SK-N-SH treated with all-trans-retinoic acid at 6 μM for 48 hours (cell line): ENCODE data around the gene OLFM1.

ENCODE experiments used
- ATAC-seq: fragments of 200-7000 bp; cut with Tn5 transposase; 3 replicates; pipeline ENCODE4 v1.9.1; 2020; ENCODE audit warnings: mild to moderate bottlenecking, moderate library complexity
- ARNTL ChIP-seq: fragments of 450-650 bp; formaldehyde crosslinking; IDR thresholded peaks from 2 replicates; pipeline ENCODE4 v1.5.0; 2020; ENCODE audit warnings: low read depth, mild to moderate bottlenecking, moderate library complexity, borderline replicate concordance
- BACH2 ChIP-seq: fragments of 250-450 bp; sonication (Bioruptor Pico); IDR thresholded peaks from 2 replicates; pipeline ENCODE4 v1.9.0; 2021; ENCODE audit warnings: mild to moderate bottlenecking, borderline replicate concordance
- CREB5 ChIP-seq: fragments of 250-450 bp; sonication (Bioruptor Pico); IDR thresholded peaks from 2 replicates; pipeline ENCODE4 v1.5.1; 2020; ENCODE audit warnings: low read depth, mild to moderate bottlenecking, moderate library complexity
- ESRRG ChIP-seq: fragments of 250-450 bp; sonication (Bioruptor Pico); IDR thresholded peaks from 2 replicates; pipeline ENCODE4 v1.6.1; 2021; ENCODE audit warnings: mild to moderate bottlenecking
- GLIS3 ChIP-seq: fragments of 250-450 bp; sonication (Bioruptor Pico); IDR thresholded peaks from 2 replicates; pipeline ENCODE4 v1.5.0; 2020; ENCODE audit warnings: mild to moderate bottlenecking, moderate library complexity
- ISL1 ChIP-seq: fragments of 250-450 bp; sonication (Bioruptor Pico); IDR thresholded peaks from 2 replicates; pipeline ENCODE4 v2.1.2; 2022; ENCODE audit warnings: mild to moderate bottlenecking, moderate library complexity
- OSR1 ChIP-seq: fragments of 250-450 bp; sonication (Bioruptor Pico); IDR thresholded peaks from 2 replicates; pipeline ENCODE4 v1.8.0; 2022; ENCODE audit warnings: moderate library complexity, mild to moderate bottlenecking, inconsistent platforms
- PATZ1 ChIP-seq: fragments of 250-450 bp; sonication (Bioruptor Pico); IDR thresholded peaks from 2 replicates; pipeline ENCODE4 v1.8.0; 2020; ENCODE audit warnings: mild to moderate bottlenecking, moderate library complexity, borderline replicate concordance
- PPARA ChIP-seq: fragments of 250-450 bp; sonication (Bioruptor Pico); IDR thresholded peaks from 2 replicates; pipeline ENCODE4 v1.5.0; 2020; ENCODE audit warnings: mild to moderate bottlenecking, borderline replicate concordance
- RARB ChIP-seq: fragments of 250-450 bp; sonication (Bioruptor Pico); IDR thresholded peaks from 2 replicates; pipeline ENCODE4 v1.8.0; 2021; ENCODE audit warnings: mild to moderate bottlenecking, moderate library complexity
- SNAI2 ChIP-seq: fragments of 250-450 bp; sonication (Bioruptor Pico); IDR thresholded peaks from 2 replicates; pipeline ENCODE4 v1.5.0; 2020; ENCODE audit warnings: mild to moderate bottlenecking, moderate library complexity
- TCF4 ChIP-seq: fragments of 250-450 bp; sonication (Bioruptor Pico); IDR thresholded peaks from 2 replicates; pipeline ENCODE4 v1.8.0; 2021; ENCODE audit warnings: mild to moderate bottlenecking, moderate library complexity, borderline replicate concordance
- TOX ChIP-seq: fragments of 250-450 bp; sonication (Bioruptor Pico); IDR thresholded peaks from 2 replicates; pipeline ENCODE4 v1.8.0; 2021; ENCODE audit warnings: mild to moderate bottlenecking, moderate library complexity, borderline replicate concordance
- ZFP3 ChIP-seq: fragments of 250-450 bp; sonication (Bioruptor Pico); IDR thresholded peaks from 2 replicates; pipeline ENCODE4 v1.5.0; 2020; ENCODE audit warnings: mild to moderate bottlenecking, moderate library complexity
- ZFP30 ChIP-seq: fragments of 450-650 bp; formaldehyde crosslinking; IDR thresholded peaks from 2 replicates; pipeline ENCODE4 v1.5.0; 2022; ENCODE audit warnings: mild to moderate bottlenecking, moderate library complexity
- ZNF565 ChIP-seq: fragments of 450-650 bp; formaldehyde crosslinking; conservative IDR thresholded peaks from 2 replicates; pipeline ENCODE4 v1.5.0; 2020; ENCODE audit warnings: low read depth, mild to moderate bottlenecking, moderate library complexity
- ZNF70 ChIP-seq: fragments of 450-650 bp; formaldehyde crosslinking; IDR thresholded peaks from 2 replicates; pipeline ENCODE4 v1.5.0; 2020; ENCODE audit warnings: mild to moderate bottlenecking, moderate library complexity
- ZNF8 ChIP-seq: fragments of 450-650 bp; formaldehyde crosslinking; IDR thresholded peaks from 2 replicates; pipeline ENCODE4 v1.5.0; 2020; ENCODE audit warnings: mild to moderate bottlenecking, moderate library complexity
- TF ChIP-seq, protein P1 (sequence below): fragments of 250-450 bp; sonication (Bioruptor Pico); IDR thresholded peaks from 2 replicates; pipeline ENCODE4 v1.8.0; 2021; ENCODE audit warnings: low read depth, mild to moderate bottlenecking, moderate library complexity, borderline replicate concordance
- TF ChIP-seq, protein P2 (sequence below): fragments of 250-450 bp; sonication (Bioruptor Pico); IDR thresholded peaks from 2 replicates; pipeline ENCODE4 v1.5.1; 2021; ENCODE audit warnings: mild to moderate bottlenecking, moderate library complexity
- TF ChIP-seq, protein P3 (sequence below): fragments of 250-450 bp; sonication (Bioruptor Pico); IDR thresholded peaks from 2 replicates; pipeline ENCODE4 v1.5.0; 2020; ENCODE audit warnings: mild to moderate bottlenecking, moderate library complexity

The OLFM1 gene

DNA sequence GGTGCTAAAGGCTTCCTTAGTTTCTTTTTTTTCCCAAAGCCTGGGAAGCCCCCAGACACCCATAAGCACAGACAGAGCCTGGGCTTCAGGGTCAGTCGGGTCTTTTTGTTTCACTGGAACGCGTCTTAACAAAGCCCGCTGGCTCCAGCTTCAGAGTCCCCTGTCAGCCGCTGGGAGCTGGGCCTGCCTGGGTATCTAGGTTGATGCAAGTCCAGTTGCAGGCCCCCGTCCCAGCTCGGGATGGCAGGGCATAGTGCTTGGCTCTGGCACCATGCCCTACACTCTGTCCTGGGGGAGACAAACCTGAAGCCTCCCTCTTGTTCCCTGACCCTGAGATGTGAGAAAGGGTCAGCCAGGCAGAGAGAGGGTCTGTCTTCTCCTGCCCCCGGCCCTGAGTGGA lies 14.5 kb downstream of the OLFM1 start:
- no peak for TF ChIP-seq ZNF70 (CRISPR knock-in tag)
- TF ChIP-seq PATZ1, result no peak
- no peak for TF ChIP-seq CREB5 (CRISPR knock-in tag)
- TF ChIP-seq SNAI2, result no peak
- TF ChIP-seq ISL1 (CRISPR knock-in tag), result no peak
- no peak for TF ChIP-seq GLIS3 (CRISPR knock-in tag)
- TF ChIP-seq, protein P1, sequence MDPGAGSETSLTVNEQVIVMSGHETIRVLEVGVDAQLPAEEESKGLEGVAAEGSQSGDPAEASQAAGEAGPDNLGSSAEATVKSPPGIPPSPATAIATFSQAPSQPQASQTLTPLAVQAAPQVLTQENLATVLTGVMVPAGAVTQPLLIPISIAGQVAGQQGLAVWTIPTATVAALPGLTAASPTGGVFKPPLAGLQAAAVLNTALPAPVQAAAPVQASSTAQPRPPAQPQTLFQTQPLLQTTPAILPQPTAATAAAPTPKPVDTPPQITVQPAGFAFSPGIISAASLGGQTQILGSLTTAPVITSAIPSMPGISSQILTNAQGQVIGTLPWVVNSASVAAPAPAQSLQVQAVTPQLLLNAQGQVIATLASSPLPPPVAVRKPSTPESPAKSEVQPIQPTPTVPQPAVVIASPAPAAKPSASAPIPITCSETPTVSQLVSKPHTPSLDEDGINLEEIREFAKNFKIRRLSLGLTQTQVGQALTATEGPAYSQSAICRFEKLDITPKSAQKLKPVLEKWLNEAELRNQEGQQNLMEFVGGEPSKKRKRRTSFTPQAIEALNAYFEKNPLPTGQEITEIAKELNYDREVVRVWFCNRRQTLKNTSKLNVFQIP, result no peak
- no peak for TF ChIP-seq TCF4 (CRISPR knock-in tag)
- no peak for ATAC-seq

DNA sequence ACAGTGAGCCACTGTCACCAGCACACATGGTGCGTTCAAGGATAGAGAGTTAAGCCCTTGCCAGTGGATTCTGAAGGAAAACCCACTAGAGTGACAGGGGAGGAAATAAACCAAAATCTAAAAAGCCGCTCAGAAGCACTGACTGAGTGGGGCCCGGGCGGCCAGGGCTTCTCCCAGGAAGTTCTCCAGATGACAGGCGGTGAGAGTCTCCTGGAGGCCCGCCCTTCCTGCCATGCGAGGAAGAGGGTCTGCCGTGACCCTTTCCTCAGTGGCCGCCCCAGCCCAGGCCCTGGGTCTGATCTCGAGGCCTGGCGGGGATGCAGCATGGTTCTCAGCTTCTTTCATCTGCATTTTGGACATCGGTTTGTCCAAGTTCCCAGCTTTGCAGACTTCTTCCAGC lies 14.9 kb downstream of the OLFM1 start:
- ATAC-seq, result no peak
- TF ChIP-seq SNAI2 (no peak), ZNF8 (no peak), ZNF565 (no peak), ZFP30 (CRISPR knock-in tag) (no peak), RARB (CRISPR knock-in tag) (no peak)
- TF ChIP-seq, protein P2, sequence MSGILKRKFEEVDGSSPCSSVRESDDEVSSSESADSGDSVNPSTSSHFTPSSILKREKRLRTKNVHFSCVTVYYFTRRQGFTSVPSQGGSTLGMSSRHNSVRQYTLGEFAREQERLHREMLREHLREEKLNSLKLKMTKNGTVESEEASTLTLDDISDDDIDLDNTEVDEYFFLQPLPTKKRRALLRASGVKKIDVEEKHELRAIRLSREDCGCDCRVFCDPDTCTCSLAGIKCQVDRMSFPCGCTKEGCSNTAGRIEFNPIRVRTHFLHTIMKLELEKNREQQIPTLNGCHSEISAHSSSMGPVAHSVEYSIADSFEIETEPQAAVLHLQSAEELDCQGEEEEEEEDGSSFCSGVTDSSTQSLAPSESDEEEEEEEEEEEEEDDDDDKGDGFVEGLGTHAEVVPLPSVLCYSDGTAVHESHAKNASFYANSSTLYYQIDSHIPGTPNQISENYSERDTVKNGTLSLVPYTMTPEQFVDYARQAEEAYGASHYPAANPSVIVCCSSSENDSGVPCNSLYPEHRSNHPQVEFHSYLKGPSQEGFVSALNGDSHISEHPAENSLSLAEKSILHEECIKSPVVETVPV, result no peak

- TF ChIP-seq CREB5 (CRISPR knock-in tag) (no peak), ISL1 (CRISPR knock-in tag) (no peak), SNAI2 (no peak), ZNF565 (no peak), ESRRG (no peak), GLIS3 (CRISPR knock-in tag) (no peak), ZFP30 (CRISPR knock-in tag) (no peak), ARNTL (CRISPR knock-in tag) (no peak)
- no peak for ATAC-seq
These were observed 15.6 kb downstream of the OLFM1 start for GRCh38 chr9:135103001-135103446.

DNA sequence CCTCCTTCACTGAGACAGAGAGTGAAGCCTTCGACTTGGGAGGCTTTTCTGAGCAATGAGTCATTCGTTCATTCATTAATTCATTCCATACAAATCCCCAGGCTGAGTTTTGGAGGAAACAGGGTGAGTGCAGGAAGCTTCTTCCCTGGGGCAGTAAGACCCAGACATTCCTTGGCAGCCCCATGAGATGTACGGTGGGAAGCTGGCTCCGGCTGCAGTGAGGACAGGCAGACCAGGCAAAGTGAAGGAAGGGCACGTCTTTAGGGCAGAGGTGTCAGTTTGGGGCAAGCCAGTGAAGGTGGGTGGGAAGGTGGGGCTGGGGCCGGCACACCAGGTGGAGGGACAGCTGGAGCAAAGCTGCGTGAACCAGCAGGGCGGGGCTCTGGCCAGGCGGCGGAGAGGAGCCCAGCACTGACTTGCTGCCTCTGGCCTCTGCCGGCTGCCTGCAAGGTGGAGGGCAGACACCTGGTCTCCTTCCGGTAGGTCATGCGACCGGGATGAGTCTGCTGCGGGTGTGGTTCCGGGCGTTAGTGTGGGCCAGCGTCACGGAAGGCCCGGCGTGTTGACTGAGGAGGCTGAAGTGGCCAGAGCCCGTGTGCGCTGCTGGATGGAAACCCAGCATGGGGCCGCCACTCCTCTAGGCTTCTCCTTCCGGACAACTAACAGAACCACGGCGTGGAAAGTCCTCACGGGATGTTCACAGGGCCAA lies 16.6 kb downstream of the OLFM1 start:
- no peak for ATAC-seq
- TF ChIP-seq ZNF8 (no peak), RARB (CRISPR knock-in tag) (no peak), SNAI2 (no peak), ARNTL (CRISPR knock-in tag) (no peak), OSR1 (CRISPR knock-in tag) (no peak), PPARA (CRISPR knock-in tag) (no peak), ZFP3 (CRISPR knock-in tag) (no peak), CREB5 (CRISPR knock-in tag) (no peak), TOX (no peak), ESRRG (no peak), TCF4 (CRISPR knock-in tag) (no peak), ISL1 (CRISPR knock-in tag) (no peak), BACH2 (CRISPR knock-in tag) (no peak)
- TF ChIP-seq, protein P3, sequence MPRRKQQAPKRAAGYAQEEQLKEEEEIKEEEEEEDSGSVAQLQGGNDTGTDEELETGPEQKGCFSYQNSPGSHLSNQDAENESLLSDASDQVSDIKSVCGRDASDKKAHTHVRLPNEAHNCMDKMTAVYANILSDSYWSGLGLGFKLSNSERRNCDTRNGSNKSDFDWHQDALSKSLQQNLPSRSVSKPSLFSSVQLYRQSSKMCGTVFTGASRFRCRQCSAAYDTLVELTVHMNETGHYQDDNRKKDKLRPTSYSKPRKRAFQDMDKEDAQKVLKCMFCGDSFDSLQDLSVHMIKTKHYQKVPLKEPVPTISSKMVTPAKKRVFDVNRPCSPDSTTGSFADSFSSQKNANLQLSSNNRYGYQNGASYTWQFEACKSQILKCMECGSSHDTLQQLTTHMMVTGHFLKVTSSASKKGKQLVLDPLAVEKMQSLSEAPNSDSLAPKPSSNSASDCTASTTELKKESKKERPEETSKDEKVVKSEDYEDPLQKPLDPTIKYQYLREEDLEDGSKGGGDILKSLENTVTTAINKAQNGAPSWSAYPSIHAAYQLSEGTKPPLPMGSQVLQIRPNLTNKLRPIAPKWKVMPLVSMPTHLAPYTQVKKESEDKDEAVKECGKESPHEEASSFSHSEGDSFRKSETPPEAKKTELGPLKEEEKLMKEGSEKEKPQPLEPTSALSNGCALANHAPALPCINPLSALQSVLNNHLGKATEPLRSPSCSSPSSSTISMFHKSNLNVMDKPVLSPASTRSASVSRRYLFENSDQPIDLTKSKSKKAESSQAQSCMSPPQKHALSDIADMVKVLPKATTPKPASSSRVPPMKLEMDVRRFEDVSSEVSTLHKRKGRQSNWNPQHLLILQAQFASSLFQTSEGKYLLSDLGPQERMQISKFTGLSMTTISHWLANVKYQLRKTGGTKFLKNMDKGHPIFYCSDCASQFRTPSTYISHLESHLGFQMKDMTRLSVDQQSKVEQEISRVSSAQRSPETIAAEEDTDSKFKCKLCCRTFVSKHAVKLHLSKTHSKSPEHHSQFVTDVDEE (CRISPR knock-in tag), result no peak
- TF ChIP-seq, protein P1, result no peak
